ENCODE measurements around the gene GAGE12C.
"Not testable (repeated sequence)": the region's sequence is repeated elsewhere in the genome, so short reads cannot be mapped to it uniquely, and the experiment has no call there.

DNA sequence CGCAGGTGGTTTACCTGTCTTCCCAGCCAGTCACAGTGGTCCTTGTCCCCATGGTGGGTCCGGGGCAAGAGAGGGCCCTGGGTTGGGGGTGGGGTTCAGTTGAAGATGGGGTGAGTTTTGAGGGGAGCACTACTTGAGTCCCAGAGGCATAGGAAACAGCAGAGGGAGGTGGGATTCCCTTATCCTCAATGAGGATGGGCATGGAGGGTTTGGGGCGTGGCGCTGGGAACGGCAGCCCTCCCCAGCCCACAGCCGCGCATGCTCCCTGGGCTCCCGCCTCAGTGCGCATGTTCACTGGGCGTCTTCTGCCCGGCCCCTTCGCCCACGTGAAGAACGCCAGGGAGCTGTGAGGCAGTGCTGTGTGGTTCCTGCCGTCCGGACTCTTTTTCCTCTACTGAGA is 19.0 kb downstream of the GAGE12C start, which contains the start of gene GAGE12E:
- TF ChIP-seq, protein P1, sequence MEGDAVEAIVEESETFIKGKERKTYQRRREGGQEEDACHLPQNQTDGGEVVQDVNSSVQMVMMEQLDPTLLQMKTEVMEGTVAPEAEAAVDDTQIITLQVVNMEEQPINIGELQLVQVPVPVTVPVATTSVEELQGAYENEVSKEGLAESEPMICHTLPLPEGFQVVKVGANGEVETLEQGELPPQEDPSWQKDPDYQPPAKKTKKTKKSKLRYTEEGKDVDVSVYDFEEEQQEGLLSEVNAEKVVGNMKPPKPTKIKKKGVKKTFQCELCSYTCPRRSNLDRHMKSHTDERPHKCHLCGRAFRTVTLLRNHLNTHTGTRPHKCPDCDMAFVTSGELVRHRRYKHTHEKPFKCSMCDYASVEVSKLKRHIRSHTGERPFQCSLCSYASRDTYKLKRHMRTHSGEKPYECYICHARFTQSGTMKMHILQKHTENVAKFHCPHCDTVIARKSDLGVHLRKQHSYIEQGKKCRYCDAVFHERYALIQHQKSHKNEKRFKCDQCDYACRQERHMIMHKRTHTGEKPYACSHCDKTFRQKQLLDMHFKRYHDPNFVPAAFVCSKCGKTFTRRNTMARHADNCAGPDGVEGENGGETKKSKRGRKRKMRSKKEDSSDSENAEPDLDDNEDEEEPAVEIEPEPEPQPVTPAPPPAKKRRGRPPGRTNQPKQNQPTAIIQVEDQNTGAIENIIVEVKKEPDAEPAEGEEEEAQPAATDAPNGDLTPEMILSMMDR (conservative IDR thresholded peaks at IDR 0.05; ENCODE audit: low read depth, low read length), result not testable (repeated sequence)
- not testable (repeated sequence) for TF ChIP-seq CEBPB, POLR2A, RFX5 (IDR thresholded peaks at IDR 0.05; ENCODE audit: low read depth, low read length)
